Left renal cortex interstitium (tissue), 4 donors: ENCODE results near the gene ARID2. TPM values are rescaled to one million over a fixed set of nuclear protein-coding genes. Genes with fewer than 3 reads are reported as not detected.
A peak's percentile ranks its signal among the peaks of the same experiment; 100 is the strongest.

Experiments used
- DNase-seq, 4 donors: peaks; one replicate each; pipeline ENCODE4 v3.0.0-alpha.2; 2013; ENCODE audit warnings: low read depth in 4 of 4, low spot score in 2 of 4, missing footprints in 1 of 4
- polyA plus RNA-seq, 4 donors: library from polyadenylated mRNA; unstranded; fragments of 120-200 nt; gene quantifications; one replicate each; pipeline ENCODE4 v1.2.1, GENCODE V29; 2013; ENCODE audit not compliant: insufficient read length in 4 of 4

Gene ARID2
- polyA plus RNA-seq, 4 donors, result 30.3 to 43.4 (median 38.0) TPM

- DNase-seq, result no peak
Measured at GRCh38 chr12:45713078-45713477, 16.4 kb upstream of the ARID2 start.

- DNase-seq, result no peak
Measured at GRCh38 chr12:45718306-45718705, 11.2 kb upstream of the ARID2 start.

- DNase-seq, result no peak
Measured at GRCh38 chr12:45720069-45720468, 9.4 kb upstream of the ARID2 start.

- DNase-seq, result no peak
Measured at GRCh38 chr12:45721369-45721768, 8.1 kb upstream of the ARID2 start.

DNA sequence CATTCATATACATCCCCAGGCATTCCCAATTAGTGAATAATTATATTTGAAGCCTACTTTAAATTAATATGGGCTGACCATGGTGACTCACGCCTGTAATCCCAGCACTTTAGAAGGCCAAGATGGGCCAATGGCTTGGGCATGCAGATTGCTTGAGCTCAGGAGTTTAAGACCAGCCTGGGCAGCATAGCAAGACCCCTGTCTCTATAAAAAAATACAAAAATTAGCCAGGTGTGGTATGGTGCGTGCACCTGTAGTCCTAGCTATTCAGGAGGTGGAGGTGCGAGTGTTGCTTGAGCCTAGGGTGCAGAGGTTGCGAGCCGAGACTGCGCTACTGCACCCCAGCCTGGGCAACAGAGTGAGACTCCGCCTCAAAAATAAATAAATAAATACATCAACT is 7.6 kb upstream of the ARID2 start:
- no peak for DNase-seq

GRCh38 chr12:45725631-45726602 is 3.6 kb upstream of the ARID2 start:
- peak in 3 of 4 donors; percentile 63 to 81 (median 68) for DNase-seq

DNA sequence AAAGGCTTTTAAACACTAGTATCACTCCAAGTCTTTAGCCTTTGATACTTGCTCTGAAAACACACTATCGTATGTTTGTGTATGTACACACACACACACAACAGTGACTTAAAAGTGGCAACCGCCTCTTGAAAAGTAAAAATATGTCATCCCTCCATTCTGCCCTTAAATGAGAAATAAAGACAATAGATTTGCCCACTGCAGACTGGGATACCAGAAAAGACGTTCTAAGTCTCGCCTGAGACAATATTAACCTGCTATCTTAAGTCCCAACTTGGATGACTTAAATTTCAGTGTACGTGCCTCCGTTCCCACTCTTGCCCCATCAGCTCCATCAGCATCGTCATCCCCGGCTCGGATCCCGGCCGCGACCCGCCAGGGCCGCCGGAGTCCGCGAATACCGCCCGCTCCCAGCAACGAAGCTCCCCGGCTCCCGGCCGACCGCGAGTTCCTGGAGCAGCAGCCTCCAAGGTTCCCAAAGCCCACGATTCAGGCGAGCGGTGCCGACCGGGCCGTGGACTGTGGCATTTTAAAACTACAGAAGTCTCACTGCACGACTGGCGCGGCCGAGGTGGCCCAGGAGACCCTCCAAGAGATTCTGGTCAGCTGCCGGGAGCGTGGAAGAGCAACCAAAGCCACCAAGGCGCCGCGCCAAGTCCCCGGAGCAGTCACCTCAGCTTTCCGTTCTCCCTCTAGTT is 2.8 kb upstream of the ARID2 start:
- DNase-seq, result peak in 1 of 4 donors; percentile 58

GRCh38 chr12:45727301-45727979 is 2.1 kb upstream of the ARID2 start:
- DNase-seq, result peak; percentile 85 to 93 (median 92)

DNA sequence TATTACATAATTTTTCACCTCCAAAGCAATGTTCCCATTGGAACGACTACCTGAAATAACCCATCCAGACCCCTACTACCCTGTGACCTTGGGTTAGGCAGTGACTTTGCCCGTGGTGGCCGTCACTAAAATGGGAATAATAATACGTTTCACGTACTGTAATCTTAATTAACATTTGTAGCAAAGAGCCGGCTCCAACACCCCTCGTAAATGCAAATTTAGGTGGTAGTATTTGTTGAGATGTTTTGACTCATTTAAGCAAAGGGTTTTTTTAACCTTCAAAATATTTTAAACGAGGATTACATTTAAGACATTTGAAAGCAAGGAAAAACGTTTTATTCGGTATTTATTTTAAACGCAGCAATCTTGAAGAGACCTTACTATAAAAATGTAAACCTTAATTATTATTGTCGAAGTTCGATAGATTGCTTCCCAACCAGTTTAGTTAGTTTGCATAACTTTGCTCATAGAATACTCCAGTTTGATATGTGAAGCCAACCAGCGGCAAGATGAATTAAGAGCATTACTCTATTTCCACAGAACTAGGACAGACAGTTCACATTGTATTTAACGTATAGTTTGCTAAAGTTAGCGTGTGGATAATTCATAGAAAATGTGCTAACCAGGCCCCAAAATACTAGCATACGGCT is 1.4 kb upstream of the ARID2 start:
- peak in 2 of 4 donors; percentile 28 to 84 for DNase-seq

DNA sequence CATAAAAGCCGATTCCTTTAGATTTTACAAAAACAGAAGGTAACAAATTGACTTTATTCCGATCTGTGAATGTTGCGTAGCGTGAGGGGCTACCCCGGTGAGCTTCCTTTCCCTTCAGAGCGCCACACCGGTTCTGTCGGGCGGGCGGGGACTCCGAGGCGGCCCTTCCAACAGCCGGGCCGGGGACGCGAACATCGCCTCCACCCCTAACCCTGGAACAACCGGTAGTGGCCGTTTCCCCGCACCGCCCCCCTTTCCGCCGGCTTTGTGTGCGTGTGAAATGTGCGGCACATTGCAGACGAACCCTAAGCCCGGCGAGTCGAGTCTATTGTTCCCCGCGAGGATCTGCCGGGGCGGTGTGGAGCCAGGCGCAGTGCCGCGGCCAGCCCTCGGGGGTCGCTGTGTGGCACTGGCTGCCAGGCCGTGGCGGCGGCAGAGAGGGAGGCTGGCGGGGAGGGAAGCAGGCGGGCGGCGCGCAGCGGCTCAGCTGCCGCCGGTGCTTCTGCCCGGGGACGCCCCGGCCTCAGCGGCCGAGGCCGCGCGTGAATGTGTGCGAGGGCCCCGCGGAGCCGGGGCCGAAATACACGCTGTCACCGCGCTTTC is 775 bp upstream of the ARID2 start:
- peak; percentile 81 to 92 (median 86) for DNase-seq

GRCh38 chr12:45730084-45730347 is 510 bp downstream of the ARID2 start:
- no peak for DNase-seq

GRCh38 chr12:45730348-45731189 is 1.1 kb downstream of the ARID2 start:
- peak in 3 of 4 donors; percentile 54 to 78 (median 60) for DNase-seq

DNA sequence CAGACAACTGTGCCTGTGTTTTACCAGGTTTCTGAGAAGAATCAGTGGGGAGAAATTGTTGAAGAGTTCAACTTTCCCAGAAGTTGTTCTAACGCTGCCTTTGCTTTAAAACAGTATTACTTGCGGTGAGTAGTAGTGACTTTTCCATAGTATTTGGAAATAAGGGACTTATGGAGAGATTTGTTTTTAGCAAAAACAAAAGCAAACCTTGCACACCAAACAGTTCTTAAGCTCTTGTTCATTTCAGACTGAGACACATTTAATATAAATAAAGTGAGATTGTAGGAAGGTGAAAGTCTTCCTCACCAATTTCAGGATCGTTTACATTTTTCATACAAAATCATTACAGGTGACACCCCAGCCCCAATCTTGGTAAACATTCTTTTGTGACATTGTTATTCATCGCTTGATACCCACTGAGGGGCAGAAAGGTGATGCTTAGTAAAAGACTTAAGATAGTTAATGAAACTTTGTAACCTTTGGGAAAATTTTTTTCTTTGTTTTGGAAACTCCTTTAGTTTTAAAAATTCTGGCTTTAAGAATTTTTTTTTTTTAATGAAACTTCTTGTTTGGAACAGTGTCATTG is 1.8 kb downstream of the ARID2 start:
- DNase-seq, result peak in 1 of 4 donors; percentile 72

- DNase-seq, result no peak
Measured at GRCh38 chr12:45732250-45732649, 2.7 kb downstream of the ARID2 start.

GRCh38 chr12:45732936-45733335 is 3.4 kb downstream of the ARID2 start:
- DNase-seq, result no peak

DNA sequence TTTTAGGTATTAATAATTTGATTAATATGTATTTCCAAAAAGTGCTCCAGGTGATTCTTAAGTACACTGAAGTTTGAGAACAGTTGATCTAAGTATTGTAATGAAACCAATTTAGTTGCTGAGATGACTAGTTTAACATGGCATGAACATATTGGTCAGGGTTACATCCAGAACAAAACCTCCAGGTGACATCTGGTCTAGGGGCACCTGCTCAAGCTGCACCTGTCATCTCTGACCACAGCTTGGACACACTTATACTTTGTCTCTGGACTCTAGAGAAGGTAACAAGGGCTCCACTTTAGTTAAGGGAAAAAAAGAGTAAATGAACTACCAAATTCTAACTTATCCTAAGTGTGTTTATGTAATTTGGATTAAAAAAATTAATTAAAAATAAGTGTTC is 8.1 kb downstream of the ARID2 start:
- no peak for DNase-seq

DNA sequence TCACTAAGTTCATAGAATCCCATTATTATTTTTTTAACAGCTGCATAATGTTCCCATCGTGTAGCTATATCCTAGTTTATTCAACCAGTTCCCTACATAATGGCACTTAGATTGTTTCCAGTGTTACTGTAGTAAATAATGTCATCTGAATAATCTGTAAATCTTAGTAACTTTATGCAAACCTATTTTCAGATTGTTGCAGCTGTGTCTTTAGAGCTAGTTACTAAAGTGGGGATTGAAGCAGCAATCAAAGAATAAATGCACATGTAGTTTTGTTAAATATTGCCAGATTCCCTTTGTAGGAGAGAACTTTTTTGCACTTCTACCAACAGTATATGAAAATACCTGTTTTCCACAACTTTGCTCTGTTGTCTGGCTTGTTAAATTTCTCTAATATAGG is 13.1 kb downstream of the ARID2 start:
- DNase-seq, result no peak

GRCh38 chr12:45743247-45743646 is 13.7 kb downstream of the ARID2 start:
- no peak for DNase-seq

GRCh38 chr12:45745861-45746277 is 16.4 kb downstream of the ARID2 start:
- DNase-seq, result no peak
